GM18519 (cell line): ENCODE results near the gene GHRHR.

Experiments used
- ATAC-seq: cut with Tn5 transposase; IDR thresholded peaks from one replicate; pipeline ENCODE4 v1.9.1; 2021; ENCODE audit warnings: mild to moderate bottlenecking, moderate library complexity; ENCODE audit not compliant: unreplicated experiment, low FRiP score

Gene GHRHR

GRCh38 chr7:30983042-30983913 lies 19.5 kb downstream of the GHRHR start:
- ATAC-seq = peak; percentile 88

DNA sequence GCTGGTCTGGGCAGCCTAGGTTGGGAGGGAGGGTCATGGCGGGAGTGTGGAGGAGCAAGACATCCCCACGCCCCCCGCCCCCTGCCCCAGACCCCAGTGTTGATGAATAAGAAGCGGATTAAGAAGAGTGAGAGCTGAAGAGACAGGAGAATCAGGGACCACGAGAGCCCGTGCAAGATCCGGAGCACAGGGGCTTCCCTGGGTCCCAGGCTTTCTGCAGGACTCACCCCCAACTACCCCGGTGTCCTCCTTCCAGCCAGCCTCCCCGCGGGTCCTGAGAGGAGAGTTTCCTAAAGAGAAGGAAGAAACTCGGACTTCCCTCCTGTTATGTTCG lies 20.1 kb downstream of the GHRHR start:
- ATAC-seq = no peak

DNA sequence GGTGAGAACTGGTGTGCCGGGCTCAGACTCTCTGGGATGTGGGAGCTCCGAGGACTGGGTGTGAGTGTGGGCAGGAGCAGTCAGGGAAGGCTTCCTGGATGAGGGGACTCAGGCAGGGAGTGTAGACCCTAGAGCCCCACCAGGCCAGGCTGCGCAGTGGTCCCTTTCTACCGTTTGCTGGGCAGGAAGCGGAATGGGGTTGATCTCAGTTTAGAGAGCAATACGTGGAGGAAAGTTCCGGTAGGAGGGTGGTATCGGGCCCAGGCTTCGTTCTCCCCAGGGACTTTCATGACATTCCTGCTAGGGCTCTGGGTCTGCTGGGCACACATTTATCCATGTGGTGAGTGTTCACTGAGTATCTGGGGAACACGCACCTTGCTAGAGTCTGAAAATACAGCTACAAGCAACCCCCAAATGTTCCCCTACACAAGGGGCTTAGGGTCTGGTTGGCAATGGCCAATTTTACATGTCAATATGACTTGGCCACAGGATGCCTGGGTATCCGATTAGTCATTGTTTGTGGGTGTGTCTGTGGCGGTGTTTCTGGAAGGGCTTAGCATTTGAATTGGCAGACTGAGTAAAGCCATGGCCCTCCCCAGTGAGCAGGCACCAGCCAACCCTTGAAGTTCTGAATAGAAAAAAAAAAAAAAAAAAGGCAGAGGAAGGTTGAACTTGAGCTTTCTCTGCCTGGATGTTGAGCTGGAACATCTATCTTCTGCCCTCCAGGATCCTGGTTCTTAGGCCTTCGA lies 20.8 kb downstream of the GHRHR start:
- ATAC-seq = no peak

DNA sequence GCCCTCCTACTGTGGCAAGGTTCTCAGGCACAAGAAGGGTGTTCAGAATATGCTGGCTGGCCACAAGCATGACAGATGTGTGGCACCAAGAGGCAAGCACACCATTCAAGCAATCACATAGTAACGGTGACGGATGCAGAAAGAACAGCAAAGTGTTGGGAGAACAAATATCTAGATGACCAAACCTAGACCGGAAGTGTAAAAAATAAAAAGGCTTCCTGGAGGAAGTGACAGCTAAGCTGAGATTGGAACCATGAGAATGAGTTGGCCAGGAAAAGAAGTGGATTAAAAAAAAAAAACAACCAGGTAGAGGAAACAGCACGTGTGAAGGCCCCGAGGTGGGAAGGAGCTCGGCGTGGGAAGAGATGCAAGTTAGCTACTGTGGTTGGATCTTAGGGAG lies 22.0 kb downstream of the GHRHR start:
- no peak for ATAC-seq

DNA sequence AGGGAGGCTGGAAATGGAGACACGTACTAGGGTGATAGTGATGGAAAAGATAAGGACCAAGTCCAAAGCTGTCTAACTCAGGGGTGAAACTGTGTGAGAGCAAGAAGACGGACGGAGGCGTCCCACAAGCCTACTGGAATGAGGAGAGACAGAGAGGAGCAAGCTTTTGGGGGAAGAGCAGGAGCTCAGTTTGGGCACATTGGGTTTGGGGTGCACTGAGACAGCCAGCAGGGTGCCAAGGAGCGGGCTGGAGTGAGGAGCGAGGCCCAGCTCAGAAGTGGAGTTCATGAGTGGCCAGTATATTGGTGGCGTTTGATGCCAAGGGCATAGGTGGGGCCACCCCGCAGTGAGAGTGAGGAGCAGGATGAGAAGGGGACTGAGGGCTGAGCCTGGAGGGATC lies 22.6 kb downstream of the GHRHR start:
- ATAC-seq = no peak

- ATAC-seq = no peak
Measured at GRCh38 chr7:30986738-30987137, 23.0 kb downstream of the GHRHR start.

DNA sequence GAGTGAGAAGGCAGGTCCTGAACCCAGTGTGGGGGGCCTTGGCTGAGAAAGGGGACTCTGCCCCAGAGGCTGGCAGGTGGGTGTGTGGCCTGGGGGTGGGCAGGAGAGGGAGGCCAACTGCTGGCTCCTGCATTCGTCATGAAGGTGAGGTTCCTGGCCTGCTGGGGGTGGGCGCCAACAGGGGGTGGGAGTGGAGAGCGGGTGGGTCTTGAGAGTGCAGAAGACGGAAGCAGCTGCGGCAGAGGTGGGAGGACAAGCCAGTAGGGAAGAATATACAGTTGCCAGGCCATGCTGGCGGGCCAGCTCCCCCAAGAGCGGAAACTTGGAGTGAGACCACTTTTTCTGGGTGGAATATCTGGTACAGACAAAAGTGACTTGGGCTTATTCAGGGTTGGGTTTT lies 23.4 kb downstream of the GHRHR start:
- ATAC-seq = no peak

- no peak for ATAC-seq
Measured at GRCh38 chr7:30987936-30988335, 24.2 kb downstream of the GHRHR start.

DNA sequence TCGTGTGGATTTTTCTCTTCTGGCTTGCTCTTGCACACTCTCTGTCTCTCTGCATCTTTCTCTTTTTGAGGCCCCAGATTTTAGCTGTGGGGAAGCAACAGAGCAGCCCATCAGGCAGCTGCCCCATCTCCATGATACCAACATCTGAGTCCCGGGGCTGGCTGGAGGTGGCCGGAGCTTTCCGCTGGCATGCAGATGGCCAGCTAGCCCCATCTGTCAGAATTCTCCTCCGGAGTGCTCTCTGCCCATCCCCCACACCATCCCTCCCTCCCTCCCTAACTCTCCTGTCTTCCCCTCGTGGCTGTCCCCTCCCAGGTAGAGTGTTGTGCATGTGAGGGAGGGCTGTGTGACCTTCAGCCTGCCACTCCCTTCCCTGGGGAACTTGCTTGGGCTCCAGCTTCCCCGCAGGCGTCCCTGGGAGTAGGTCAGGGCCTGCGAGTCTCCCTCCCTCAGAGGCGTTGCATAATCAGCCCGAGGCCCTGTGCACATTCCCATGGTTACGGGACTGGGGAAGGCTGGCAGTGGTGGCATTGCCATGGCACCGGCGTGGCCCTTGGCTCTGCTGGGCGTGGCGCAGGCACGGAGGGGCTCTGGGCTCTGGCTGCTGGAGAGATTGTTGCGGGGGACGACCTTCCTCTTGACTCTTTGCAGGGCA lies 24.7 kb downstream of the GHRHR start:
- no peak for ATAC-seq

- no peak for ATAC-seq
Measured at GRCh38 chr7:30989008-30989823, 25.5 kb downstream of the GHRHR start.

GRCh38 chr7:30989824-30990672 lies 26.3 kb downstream of the GHRHR start:
- ATAC-seq = no peak

- ATAC-seq = no peak
Measured at GRCh38 chr7:30990673-30991170, 27.0 kb downstream of the GHRHR start.

GRCh38 chr7:30992414-30992813 lies 28.7 kb downstream of the GHRHR start:
- ATAC-seq = no peak

DNA sequence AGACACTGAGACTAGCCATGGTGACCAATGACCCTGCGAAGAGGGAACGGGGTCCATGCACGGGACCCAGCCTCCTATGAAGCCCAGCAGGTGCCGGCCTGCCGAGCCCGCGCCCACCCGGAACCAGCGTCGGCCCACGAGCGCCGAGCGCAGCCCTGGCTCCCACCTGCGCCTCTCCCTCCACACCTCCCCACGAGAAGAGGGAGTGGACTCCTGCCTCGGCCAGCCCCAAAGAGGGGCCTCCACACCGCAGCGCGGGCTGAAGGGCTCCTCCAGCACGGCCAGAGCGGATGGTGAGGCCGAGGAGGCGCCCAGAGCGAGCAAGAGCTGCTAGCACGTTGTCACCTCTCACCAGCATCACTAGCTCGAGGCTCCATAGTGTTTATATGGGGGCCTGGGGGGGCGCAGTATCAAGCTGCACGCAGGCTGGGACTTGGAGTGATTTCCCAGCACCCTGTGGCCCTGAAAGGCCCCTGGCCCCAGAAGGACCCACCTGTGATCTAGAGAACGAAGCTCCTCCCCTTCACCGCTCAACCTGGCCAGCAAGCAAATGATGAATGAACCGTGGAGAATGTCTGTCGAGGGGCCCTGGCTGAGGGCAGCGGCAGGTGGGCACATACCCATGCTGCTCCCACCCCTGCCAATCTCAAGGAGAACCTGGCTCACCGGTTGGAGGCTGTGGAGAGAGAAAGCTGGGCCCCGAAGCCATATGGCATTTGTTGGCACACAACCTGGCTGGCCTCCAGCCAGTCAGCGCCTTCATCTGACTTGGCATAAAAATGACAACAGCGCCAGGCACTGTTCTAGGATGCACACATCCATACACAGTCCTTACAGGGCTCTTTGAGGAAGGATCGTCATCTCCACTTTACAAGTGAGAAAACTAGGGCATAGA lies 30.7 kb downstream of the GHRHR start:
- no peak for ATAC-seq

GRCh38 chr7:30995536-30995935 lies 31.8 kb downstream of the GHRHR start:
- no peak for ATAC-seq

DNA sequence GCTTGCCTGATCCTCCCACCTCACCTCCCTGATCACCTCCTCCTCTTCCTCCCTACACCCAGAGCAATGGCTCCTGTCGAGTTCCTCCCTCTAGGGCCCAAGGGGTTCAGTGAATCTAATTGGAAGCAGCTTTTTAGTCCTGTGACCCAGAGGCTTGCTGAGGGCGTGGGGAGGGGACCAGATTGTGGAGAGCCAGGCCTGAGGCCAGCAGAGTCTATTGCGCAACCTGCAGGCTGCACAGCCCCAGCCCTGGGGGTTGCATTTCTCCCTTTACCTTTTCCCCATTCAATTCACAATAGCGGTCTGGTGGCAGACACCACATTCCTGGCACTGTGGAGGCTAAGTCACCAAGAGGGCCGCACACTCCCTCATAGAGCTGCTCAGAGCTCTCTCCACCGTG lies 32.5 kb downstream of the GHRHR start:
- ATAC-seq = no peak

GRCh38 chr7:30996883-30997282 lies 33.1 kb downstream of the GHRHR start:
- ATAC-seq = no peak

DNA sequence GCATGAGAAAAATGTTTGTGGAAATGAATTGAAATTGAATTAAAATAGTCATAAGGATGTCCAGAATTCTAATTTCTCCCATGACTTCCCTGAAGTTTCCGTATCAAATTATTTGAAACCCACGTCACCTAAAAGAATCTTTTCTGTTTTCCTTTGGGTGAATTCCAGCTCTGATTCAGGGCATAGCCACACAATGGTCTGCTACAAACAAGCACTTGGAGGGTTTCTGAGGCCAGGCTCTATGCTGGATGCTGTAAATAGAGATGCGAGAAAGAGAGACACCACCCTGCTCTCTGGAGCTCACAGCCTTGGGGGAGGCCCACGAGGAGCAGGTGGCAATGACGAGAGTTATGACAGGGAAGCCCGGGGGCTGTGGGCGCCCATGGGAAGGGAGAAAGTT lies 33.6 kb downstream of the GHRHR start:
- ATAC-seq = no peak

DNA sequence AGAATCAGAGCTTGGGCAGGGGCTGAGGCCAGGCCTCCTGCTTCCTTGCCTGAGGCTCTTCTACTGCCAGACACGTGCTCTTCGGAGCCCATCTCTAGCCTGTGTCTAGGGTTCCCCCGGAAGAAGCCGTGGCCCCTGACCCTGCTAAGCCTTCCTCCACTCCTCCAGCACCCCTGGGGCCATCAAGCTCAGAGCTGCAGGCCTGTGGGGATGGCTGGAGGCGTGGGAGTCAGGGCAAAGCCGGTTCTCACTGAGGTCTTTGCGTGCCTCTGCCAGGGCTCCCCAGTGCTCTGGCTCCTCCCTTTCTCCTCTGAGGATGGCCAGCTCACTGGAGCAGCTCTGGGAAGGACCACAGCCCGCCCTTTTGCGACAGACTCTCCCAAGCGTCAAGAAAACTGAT lies 34.4 kb downstream of the GHRHR start:
- ATAC-seq = no peak
